Medulla oblongata (tissue), 1 donor: ENCODE measurements around the gene SVIL.
"Not testable (repeated sequence)": the region's sequence is repeated elsewhere in the genome, so short reads cannot be mapped to it uniquely, and the experiment has no call there.

Source experiments
- DNase-seq: peaks from one replicate; pipeline ENCODE4 v3.0.0-alpha.2; 2015; ENCODE audit errors: extremely low spot score

SVIL gene

GRCh38 chr10:29622382-29622922, 12.3 kb downstream of the SVIL start:
- no peak for DNase-seq

- no peak for DNase-seq
Observed at GRCh38 chr10:29621161-29621560, 13.6 kb downstream of the SVIL start.

- DNase-seq = no peak
Observed at GRCh38 chr10:29620112-29620690, 14.6 kb downstream of the SVIL start.

- no peak for DNase-seq
Observed at GRCh38 chr10:29619241-29619669, 15.5 kb downstream of the SVIL start.

GRCh38 chr10:29618341-29619171, 16.2 kb downstream of the SVIL start:
- DNase-seq = no peak

- no peak for DNase-seq
Observed at GRCh38 chr10:29617880-29618340, 16.9 kb downstream of the SVIL start.

GRCh38 chr10:29616542-29616941, 18.2 kb downstream of the SVIL start:
- no peak for DNase-seq

- no peak for DNase-seq
Observed at GRCh38 chr10:29615195-29615594, 19.6 kb downstream of the SVIL start.

GRCh38 chr10:29614289-29614688, 20.5 kb downstream of the SVIL start:
- not testable (repeated sequence) for DNase-seq

GRCh38 chr10:29613791-29614190, 21.0 kb downstream of the SVIL start:
- no peak for DNase-seq

- no peak for DNase-seq
Observed at GRCh38 chr10:29613196-29613595, 21.6 kb downstream of the SVIL start.

GRCh38 chr10:29612657-29613056, 22.1 kb downstream of the SVIL start:
- no peak for DNase-seq

GRCh38 chr10:29611781-29612381, 22.9 kb downstream of the SVIL start:
- no peak for DNase-seq

- DNase-seq = no peak
Observed at GRCh38 chr10:29610876-29611647, 23.7 kb downstream of the SVIL start.

GRCh38 chr10:29610331-29610730, 24.4 kb downstream of the SVIL start:
- not testable (repeated sequence) for DNase-seq

GRCh38 chr10:29609696-29610095, 25.1 kb downstream of the SVIL start:
- DNase-seq = no peak

GRCh38 chr10:29608476-29609301, 26.1 kb downstream of the SVIL start:
- no peak for DNase-seq

- no peak for DNase-seq
Observed at GRCh38 chr10:29608062-29608461, 26.7 kb downstream of the SVIL start.

- no peak for DNase-seq
Observed at GRCh38 chr10:29607576-29607975, 27.2 kb downstream of the SVIL start.

- DNase-seq = not testable (repeated sequence)
Observed at GRCh38 chr10:29606693-29607092, 28.1 kb downstream of the SVIL start.

- no peak for DNase-seq
Observed at GRCh38 chr10:29604291-29604825, 30.4 kb downstream of the SVIL start.
